Left lung (tissue), 10 donors: ENCODE results near the gene RSRC1. TPM values are rescaled to one million over a fixed set of nuclear protein-coding genes. Genes with fewer than 3 reads are reported as not detected.

Source experiments
- ATAC-seq: fragments of 200-7000 bp; cut with Tn5 transposase; one replicate; pipeline ENCODE4 v1.9.1; 2020; ENCODE audit warnings: moderate library complexity
- DNase-seq, 4 donors: peaks; one replicate each; pipeline ENCODE4 v3.0.0-alpha.2; 2013 to 2020
- H3K27ac ChIP-seq, 2 donors: fragments of 200-600 bp; sonication (generic) in 1 of 2; one replicate each; pipeline versions ENCODE4 v1.5.0 to v1.8.0; 2020 to 2021
- H3K27me3 ChIP-seq, 2 donors: fragments of 200-600 bp; sonication (generic) in 1 of 2; one replicate each; pipeline versions ENCODE4 v1.5.0 to v1.8.0; 2020 to 2021
- H3K36me3 ChIP-seq, 2 donors: fragments of 200-600 bp; sonication (generic) in 1 of 2; one replicate each; pipeline versions ENCODE4 v1.5.0 to v1.8.0; 2020 to 2021
- H3K4me1 ChIP-seq, 2 donors: fragments of 200-600 bp; one replicate each; pipeline ENCODE4 v1.8.0; 2021
- H3K4me3 ChIP-seq, 2 donors: fragments of 200-600 bp; sonication (generic) in 1 of 2; one replicate each; pipeline versions ENCODE4 v1.5.0 to v1.8.0; 2020 to 2021; ENCODE audit warnings: mild to moderate bottlenecking in 1 of 2
- H3K9me3 ChIP-seq, 2 donors: fragments of 200-600 bp; sonication (generic) in 1 of 2; one replicate each; pipeline versions ENCODE4 v1.5.0 to v1.8.0; 2020 to 2021
- CTCF ChIP-seq, 2 donors: fragments of 200-600 bp; sonication (generic) in 1 of 2; IDR thresholded peaks; one replicate each; pipeline versions ENCODE4 v1.5.0 to v1.8.0; 2021; ENCODE audit warnings: antibody characterized with exemption in 2 of 2
- intact Hi-C, 2 donors: fragments of 100-400 bp; cut with DNase I; formaldehyde crosslinking; loops; one replicate each; pipeline versions ENCODE4 v1.11.2 to v1.14.2; 2022
- polyA plus RNA-seq, 6 donors: library from polyadenylated mRNA; unstranded; fragments of 120-200 nt; gene quantifications; one replicate each; pipeline ENCODE4 v1.2.1, GENCODE V29; 2013; ENCODE audit not compliant: insufficient read length in 6 of 6
- total RNA-seq, 2 donors: library from RNA; stranded (reverse); fragmentation: NEBNext Ultra II Directional; extraction: Animal tissue kit (Norgen Biotek cat#: 25700); gene quantifications; one replicate each; pipeline ENCODE4 v1.2.1, GENCODE V29; 2021
- donor health status: DM: no; HTN: yes; CAD: no.
- donor health status: DM: no; HTN: no; CAD: no.

Gene RSRC1
- total and polyA plus RNA-seq, 8 donors, result 23.7 to 30.7 (median 27.6) TPM

GRCh38 chr3:158295771-158296170 is 185.9 kb downstream of the RSRC1 start:
- DNase-seq (no peak), ATAC-seq (no peak)
- H3K27me3 ChIP-seq, result no peaks in the 10 kb centered on the region
- H3K4me1 ChIP-seq, result no peaks in the 10 kb centered on the region
- no peak overlapping the region for H3K27ac ChIP-seq
- H3K36me3 ChIP-seq, result no peaks in the 10 kb centered on the region
- intact Hi-C loops, result no loop called here
- TF ChIP-seq CTCF (IDR thresholded peaks at IDR 0.05), result no peak
- no peaks in the 10 kb centered on the region for H3K9me3 ChIP-seq
- no peak overlapping the region for H3K4me3 ChIP-seq

GRCh38 chr3:158297940-158298339 is 188.1 kb downstream of the RSRC1 start:
- DNase-seq, result no peak
- TF ChIP-seq CTCF (IDR thresholded peaks at IDR 0.05), result no peak
- intact Hi-C loops, result no loop called here
- Histone ChIP-seq H3K27ac (no peak overlapping the region), H3K36me3 (no peaks in the 10 kb centered on the region), H3K4me3 (no peak overlapping the region), H3K9me3 (no peaks in the 10 kb centered on the region), H3K27me3 (no peaks in the 10 kb centered on the region), H3K4me1 (no peaks in the 10 kb centered on the region)
- no peak for ATAC-seq

- H3K4me3 ChIP-seq, result no peak overlapping the region
These were observed 198.5 kb downstream of the RSRC1 start for GRCh38 chr3:158308236-158308928.

GRCh38 chr3:158312560-158313141 is 202.8 kb downstream of the RSRC1 start:
- DNase-seq, result no peak
- no peak for ATAC-seq
- intact Hi-C loops, result no loop called here
- Histone ChIP-seq H3K4me1 (no peaks in the 10 kb centered on the region), H3K9me3 (no peaks in the 10 kb centered on the region), H3K27me3 (no peaks in the 10 kb centered on the region), H3K4me3 (no peak overlapping the region), H3K27ac (no peak overlapping the region), H3K36me3 (no peaks in the 10 kb centered on the region)
- TF ChIP-seq CTCF (IDR thresholded peaks at IDR 0.05), result no peak

More at GRCh38 chr3:158308236-158308928, 198.5 kb downstream of the RSRC1 start:
- Histone ChIP-seq H3K4me1 (no peaks in the 10 kb centered on the region), H3K36me3 (no peaks in the 10 kb centered on the region), H3K9me3 (no peaks in the 10 kb centered on the region), H3K27ac (no peak overlapping the region), H3K27me3 (no peaks in the 10 kb centered on the region)
- no peak for ATAC-seq
- no peak for TF ChIP-seq CTCF (IDR thresholded peaks at IDR 0.05)
- no peak for DNase-seq
- intact Hi-C loops, result no loop called here

GRCh38 chr3:158313338-158313927 is 203.5 kb downstream of the RSRC1 start:
- peak in 1 of 2 donors; percentile 11 for TF ChIP-seq CTCF (IDR thresholded peaks at IDR 0.05)
- Histone ChIP-seq H3K9me3 (no peaks in the 10 kb centered on the region), H3K4me3 (no peak overlapping the region), H3K27me3 (no peaks in the 10 kb centered on the region), H3K27ac (no peak overlapping the region), H3K4me1 (no peaks in the 10 kb centered on the region), H3K36me3 (no peaks in the 10 kb centered on the region)
- DNase-seq, result peak in 1 of 4 donors; percentile 7
- ATAC-seq, result no peak
- intact Hi-C loops, result no loop called here
